DMS153 treated with DMSO at 0.1 percent for 48 hours (cell line): ENCODE measurements around the gene ZNF764.
"Not testable (repeated sequence)": the region's sequence is repeated elsewhere in the genome, so short reads cannot be mapped to it uniquely, and the experiment has no call there.

Experiments
- DNase-seq: peaks from one replicate; lab custom pipeline; 2025; ENCODE audit not compliant: unreplicated experiment; lab: John Stamatoyannopoulos, UW

ZNF764 gene

DNA sequence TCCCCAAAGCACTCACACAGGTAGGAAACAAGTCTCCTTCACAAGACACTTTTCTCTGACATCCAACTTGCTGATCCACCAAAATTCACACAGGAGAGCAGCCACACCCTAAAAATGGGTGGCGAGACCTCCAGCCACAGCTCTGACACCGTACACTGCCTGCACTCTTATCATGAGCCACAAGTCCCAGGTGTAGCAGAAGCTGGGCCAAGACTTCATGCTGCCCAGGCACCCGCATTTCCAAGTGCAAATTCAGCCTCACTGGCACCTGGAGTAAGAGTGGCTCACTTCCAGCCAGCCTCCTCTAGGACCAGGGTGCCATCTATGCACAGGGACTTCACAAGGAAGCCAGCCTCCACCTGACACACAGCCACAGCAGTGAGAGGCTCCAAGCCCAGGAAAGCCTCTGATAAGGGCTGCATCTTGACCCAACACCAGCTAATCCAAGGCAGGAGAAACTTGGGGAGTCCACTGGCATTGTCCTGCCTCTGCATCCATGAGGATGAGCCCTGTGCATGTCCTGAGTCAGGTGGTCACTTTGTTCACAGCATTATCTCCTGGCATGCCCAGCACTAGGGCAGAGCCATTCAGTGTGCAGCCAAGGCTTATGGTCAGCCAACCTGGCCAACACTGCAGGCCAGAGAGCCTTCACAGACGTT is 29.2 kb downstream of the ZNF764 start:
- DNase-seq, result no peak

DNA sequence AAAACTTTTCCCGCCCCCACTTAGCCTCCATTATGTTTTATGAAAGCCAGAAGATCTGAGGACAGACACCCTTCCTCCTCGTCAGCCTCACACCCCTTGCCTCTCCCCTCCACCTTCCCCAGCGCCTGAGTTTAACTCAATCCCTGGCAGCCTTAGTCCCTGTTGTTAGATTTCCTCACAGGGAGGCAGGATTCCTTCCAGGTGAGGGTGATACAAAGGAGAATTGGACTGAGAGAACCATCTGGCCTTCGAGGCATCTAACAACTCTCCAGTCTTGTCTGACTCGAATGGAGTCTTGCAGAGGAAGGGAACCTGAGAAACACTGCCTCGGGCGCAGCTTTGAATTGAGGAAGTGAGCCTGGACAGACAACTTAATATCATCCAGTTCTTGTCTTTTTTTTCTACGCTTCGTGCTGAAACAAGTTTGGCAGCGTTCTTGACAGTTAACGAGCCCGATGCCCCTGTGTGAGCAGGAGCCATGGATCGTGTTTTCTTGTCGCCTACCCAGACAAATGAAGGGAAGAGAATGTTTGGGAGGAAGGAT is 30.5 kb downstream of the ZNF764 start:
- peak; percentile 13 for DNase-seq

DNA sequence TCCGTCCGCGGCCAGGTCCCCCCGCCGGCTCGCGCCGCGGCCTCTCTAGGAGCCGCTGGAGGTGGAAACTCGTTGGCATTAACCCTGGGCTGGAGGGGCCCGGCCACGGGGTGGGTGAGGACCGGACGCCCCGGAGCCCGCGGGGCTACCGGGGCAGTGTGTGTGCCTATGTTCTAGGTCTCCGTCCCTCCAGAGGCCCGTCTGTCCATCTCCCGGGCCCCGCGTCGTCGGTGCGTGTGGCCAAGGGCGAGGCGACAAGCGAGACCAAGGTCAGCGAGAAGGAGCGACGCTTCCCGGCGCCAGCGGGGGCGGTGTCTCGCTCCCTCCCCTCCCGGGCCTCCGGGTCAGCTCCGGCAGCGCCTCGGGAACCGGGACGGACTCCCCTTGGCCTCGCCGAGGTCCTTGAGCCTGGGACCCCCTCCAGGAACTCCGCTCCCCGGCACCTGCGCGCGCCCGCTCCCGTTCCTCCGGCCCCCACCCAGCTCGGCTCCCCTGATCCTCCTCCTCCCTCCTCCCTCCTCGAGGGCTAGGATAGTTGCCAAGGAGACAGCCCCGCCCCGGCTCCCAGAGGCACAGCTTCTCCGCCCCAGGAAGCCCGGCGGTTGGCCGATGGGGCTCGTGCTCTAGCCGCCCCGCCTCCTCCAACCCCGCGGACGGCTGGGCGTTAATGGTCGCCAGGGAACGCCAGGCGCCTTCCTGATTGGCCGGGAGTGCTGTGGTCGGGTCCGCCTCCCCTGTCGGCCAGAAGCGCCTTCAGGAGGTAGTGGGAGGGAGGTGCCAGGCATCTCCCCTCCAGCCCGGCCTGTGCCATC is 31.1 kb downstream of the ZNF764 start:
- peak; percentile 92 for DNase-seq

DNA sequence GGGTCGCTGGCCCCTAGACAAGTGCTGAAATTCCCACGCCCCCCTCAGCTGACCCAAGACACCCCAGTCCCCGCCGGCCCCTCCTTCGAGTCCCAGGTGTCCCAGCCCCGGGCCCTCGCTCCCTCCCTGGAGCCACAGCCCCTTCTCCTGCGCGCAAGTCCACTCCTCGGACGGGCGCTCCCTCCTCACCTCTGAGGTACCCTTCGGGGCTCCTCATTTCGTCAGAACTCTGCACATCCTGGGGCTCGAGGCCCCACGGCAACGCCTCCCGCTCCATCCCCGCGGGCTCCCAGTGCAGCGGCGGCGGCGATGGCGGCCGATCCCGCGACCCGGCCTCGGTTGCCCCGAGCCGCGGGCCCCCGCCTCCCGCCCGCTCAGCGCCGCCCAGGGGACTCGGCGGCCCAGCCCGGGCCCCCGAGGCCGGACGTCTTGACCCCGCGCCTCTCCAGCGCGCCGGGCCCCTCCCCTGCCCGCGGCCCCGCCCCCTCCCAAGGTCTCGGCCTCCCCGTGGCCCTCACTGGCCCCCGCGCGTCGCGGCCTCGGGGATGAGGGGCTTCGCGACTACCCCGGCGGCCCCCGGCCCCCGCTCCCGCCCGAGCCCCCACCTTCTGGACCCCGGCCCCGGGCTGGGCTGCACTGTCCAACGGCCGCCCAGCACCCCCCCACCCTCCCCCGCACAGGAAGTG is 31.9 kb downstream of the ZNF764 start, which contains the start of gene ZNF768:
ZNF768 (minus strand) TSS at position 430 of the 686 bp plus-strand sequence; CDS start at position 277, 153 bp downstream.
- no peak for DNase-seq

DNA sequence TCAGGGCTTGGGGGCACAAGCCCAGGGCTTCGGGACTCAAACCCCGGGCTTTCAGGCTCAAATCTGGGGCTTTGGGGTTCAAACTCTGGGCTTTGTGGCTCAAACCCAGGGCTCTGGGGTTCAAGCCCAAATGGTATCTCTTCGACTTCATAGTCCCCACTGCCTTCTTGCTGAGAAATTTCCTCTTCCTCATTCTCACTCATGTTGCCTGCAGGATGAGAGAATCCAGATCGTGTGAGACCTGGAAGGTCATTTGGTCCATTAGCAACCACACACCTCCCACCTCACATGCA is 32.4 kb downstream of the ZNF764 start:
- no peak for DNase-seq

DNA sequence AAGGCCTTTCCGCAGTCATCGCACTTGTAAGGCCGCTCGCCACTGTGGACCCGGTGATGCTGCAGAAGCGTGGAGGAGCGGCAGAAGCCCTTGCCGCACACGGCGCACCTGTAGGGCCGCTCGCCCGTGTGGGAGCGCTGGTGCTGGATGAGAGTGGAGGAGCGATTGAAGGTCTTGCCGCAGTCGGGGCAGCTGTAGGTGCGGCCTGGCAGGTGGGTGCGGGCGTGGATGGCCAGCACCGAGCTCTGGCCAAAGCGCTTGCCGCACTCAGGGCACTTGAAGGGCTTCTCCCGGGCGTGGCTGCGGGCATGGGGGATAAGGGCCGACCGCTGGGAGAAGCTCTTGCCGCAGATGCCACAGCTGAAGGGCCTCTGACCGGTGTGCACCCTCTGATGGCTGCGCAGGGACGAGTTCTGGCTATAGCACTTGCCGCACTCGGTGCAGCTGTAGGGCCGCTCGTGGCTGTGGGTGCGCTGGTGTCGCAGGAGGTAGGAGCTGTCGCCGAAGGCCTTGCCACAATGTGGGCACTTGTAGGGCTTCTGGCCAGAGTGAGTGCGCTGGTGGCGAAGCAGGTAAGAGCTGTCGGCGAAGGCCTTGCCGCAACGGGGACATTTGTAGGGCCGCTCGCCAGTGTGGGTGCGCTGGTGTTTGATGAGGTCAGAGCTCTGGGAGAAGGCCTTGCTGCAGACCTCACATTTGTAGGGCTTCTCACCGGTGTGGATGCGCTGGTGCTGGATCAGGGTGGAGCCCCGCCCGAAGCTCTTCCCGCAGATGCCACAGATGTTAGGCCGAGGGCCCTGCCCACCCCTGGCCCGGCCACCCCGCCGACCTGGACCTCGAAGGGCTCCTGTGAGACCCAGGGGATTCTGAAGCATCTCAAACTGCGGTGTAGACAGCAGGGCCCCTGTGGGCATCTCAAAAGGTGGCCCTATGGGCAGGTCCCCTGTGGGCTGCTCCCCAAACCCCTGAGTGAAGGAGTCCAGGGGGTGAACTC is 33.3 kb downstream of the ZNF764 start:
- no peak for DNase-seq

DNA sequence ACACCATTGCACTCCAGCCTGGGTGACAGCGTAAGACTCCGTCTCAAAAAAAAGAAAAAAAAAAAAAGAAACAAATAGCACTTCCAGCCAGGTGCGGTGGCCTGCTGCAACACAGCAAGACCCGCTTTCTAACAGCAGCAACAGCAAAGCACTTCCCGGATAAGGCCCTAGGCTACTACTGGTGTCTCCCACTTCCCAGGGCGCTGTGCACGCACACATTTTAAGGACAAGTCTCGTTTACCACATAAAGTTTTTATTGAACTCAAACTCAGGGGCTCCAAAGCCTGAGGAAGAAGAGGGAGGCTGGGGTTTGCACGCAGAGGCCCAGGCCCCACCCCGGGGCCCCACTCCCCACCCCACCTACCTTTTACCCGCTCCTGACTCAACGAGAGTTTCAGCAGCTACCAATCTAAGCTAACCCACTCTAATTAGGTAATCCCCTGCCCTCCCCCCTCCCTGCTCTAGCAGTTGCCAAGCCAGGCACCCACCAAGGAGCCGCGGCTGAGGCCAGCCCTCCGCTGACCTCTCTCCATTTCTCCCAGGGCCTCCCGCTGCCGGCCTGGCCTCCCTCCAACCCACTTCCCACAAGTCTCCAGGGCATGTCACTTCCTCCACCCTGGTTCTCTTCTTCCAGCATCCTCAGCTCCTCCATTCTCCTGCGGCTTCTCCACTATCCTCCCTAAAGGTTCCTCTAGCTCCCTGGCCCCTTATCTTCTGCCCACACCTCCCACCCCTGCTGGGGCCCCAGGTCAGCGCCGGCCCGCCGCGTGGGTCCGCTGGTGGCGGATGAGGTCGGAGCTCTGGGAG is 34.2 kb downstream of the ZNF764 start:
- no peak for DNase-seq

DNA sequence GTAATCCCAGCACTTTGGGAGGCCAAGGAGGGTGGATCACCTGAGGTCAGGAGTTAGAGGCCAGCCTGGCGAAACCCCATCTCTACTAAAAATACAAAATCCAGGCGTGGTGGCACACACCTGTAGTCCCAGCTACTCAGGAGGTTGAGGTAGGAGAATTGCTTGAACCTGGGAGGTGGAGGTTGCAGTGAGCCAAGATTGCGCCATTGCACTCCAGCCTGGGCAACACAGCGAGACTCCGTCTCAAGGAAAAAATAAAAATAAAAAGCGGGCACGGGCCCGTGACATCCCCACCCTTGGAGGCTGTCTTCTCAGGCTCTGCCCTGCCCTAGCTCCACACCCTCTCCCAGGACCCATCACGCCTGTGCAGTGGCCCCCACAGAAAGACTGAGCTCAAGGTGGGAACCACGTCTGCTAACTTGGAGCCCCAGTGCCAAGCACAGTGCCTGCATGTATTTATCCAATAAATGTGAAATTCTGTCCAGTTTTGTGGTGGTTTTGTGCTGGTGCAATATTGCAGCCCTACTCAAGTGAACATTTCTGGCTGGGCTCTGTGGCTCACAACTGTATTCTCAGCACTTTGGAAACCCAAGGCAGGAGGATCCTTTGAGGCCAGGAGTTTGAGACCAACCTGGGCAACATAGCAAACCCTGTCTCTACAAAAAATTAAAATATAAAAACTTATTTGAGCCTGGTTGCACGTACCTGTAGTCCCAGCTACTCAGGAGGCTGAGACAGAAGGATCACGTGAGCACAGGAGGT is 35.3 kb downstream of the ZNF764 start:
- not testable (repeated sequence) for DNase-seq

DNA sequence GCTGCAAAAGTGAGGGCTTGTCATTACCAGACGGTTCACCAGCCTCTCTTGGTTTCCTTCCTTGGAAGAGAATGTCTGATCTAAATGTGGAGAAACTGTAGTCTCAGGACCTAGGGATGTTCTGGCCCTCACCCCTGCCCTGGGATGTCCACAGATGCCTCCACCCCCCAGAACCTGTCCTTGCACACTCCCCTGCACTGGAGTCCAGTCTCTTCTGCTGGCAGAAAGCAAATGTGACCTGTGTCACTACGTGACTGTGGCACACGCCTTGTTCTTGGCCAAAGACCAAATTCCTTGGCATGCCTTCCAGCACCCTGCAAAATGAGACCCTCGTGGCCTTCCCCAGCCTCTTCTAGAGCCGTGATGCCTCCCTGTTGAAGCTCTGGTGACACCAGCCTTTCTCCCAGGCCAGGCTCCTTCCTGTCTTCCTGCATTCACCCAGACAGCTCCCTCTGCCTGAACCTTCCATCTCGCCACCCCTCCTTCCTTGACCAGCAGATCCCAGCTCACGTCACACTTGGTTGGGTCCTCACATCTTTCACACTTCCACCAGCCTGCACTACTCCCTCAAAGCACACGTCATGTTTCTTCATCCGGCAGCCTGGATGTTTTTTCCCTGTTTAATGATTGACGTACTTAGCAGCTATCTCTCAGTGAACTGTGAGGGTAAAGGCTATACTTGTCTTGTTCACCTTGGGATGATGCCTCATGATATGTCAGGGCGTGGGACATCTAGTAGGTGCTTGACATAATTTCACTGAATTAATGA is 36.1 kb downstream of the ZNF764 start:
- no peak for DNase-seq

DNA sequence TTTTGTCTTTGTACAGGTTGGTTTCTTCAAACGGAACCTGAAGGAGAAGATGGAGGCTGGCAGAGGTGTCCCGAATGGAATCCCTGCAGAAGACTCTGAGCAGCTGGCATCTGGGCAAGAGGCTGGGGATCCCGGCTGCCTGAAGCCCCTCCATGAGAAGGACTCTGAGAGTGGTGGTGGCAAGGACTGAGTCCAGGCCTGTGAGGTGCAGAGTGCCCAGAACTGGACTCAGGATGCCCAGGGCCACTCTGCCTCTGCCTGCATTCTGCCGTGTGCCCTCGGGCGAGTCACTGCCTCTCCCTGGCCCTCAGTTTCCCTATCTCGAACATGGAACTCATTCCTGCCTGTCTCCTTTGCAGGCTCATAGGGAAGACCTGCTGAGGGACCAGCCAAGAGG is 36.7 kb downstream of the ZNF764 start:
- DNase-seq, result no peak

DNA sequence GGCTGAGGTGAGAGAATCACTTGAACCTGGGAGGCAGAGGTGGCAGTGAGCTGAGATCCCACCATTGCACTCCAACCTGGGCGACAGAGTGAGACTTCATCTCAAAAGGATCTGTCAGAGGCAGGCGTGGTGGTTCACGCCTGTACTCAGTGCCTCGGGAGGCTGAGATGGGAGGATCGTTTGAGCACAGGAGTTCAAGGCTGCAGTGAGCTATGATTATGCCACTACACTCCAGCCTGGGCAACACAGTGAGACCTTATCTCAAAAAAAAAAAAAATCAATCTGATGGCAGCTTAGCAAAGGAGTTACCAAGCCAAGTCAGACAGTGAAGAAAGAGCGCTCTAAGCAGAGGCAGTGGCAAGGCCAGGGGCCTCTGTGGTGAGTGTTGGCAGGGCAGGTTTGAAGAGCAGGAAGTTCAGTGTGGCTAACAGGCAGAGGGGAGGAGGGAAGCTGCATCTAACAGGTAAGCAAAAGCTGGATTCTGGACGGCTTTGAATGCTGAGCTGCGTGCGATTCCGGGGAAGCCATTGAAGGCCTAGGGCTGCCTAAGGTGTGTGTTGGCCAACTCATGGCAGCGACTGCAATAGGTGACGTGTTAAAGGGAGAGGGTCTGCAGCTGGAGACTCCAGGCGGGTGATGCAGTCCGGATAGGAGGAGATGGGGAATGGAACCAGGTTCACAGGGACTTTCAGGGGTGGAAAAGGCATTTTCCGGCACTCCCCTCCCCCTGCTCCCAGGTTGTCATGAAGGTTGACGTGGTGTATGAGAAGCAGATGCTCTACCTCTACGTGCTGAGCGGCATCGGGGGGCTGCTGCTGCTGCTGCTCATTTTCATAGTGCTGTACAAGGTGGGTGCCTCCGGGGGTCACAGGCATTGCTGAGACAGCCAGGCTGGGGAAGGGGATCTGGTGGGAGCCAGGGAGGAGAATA is 38.8 kb downstream of the ZNF764 start:
- DNase-seq, result no peak

DNA sequence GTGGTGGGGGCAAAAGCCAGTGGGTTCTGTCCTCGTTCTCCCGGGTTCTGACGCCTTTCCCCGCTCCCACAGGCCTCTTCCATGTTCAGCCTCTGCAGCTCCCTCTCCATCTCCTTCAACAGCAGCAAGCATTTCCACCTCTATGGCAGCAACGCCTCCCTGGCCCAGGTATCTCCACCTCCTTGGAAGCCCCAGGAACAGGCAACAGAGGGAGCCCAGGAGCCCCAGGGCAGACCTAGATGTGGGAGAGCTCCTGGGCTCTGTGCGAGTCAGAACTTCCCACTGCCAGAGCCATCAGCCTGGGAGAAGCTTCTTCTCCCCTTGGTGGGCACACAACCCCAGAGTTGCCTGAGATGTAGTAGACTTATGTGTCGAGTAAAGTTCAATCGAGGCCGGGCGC is 39.6 kb downstream of the ZNF764 start:
- DNase-seq, result no peak

DNA sequence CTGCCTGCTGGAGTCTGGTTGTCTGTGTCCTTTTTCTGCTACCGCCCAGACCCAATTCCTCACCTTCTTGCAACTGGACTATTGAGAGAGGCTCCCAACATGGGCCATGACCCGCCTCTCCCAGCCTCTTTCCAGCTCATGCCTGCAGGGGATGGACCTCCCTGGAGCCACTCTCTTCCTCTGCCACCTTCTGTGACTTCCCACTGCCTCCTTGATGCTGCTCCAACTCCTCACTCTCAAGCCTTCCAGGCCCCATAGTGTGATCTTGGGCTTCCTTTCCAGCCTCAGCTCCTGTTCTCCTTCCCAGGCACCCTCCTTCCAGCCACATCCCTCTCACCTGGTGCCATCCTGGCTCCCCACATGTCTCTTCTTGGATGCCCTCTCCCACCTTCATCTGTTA is 42.9 kb downstream of the ZNF764 start:
- DNase-seq, result no peak

DNA sequence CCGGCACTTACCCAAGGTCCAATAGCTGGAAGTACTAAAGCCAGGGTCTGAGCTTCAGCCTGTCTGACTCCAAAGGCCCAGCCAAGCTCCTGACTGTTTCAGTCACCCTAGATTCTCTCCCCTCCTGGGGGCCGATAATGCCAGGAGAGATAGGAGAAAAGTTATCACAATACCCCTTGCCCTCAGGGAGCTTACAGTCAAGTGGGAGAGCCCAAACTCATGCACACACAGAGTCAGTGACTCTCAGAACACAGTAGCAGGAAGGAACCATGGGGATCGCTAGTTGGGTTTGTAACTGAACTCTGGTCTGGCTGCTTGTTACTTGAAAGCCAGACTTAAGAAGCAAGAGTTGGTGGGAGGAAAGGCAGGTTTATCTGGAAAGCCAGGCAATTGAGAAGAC is 46.7 kb downstream of the ZNF764 start:
- no peak for DNase-seq

DNA sequence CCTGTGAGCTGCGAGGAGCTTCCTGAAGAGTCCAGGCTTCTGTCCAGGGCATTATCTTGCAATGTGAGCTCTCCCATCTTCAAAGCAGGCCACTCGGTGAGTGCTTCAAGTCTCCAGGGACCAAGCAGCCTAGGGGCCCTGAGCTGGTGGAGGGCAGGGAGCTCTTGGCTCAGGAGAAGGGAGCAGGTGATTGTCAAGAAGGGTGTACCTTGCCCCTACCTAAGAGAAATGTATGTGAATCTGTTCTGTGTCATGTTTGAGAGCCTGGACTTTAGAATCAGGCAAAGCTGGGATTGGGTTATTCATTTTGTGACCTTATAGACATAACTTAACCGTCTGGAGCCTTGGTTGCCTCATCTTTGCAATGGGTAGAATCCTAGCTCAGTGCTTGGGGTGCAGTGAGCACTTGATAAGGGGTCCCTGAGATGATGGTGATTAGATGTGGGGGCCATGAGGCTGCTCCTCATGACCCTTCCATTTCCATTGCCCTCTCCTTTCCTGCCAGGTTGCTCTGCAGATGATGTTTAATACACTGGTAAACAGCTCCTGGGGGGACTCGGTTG is 47.7 kb downstream of the ZNF764 start:
- no peak for DNase-seq

DNA sequence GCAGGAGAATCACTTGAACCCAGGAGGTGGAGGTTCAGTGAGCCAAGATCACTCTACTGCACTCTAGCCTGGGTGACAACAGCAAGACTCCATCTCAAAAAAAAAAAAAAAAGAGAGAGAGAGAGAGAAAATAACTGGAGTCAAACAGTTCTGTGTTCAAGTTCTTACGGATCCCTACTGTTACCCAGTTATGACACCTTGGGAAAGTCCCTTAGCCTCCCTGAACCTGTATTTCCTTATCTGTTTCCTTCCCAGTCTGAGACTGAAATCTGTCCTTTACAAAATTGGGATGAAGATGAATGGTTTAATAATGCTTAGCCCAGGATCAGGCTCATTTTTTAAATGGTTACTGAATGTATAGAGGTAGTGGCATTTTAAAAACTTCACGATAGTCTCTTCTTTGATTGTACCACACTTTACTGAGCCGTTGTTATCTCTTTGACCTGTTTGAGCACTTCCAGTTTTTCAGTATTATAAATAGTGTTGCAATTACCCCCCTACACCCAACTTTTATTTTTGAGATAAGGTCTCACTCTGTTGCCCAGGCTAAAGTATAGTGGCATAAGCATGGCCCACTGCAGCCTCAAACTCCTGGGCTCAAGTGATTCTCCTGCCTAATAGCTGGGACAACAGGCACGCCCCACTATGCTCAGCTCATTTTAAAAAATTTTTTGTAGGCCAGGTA is 49.0 kb downstream of the ZNF764 start:
- DNase-seq, result no peak
